ENCODE measurements around the gene NLRP13. TPM values are rescaled to one million over a fixed set of nuclear protein-coding genes. Genes with fewer than 3 reads are reported as not detected.

The NLRP13 gene
- total and polyA plus RNA-seq, 2 experiments from 2014 or later = not detected

- DNase-seq (ENCODE audit: low read depth in 1 of 2, low spot score in 1 of 2) = no peak
- H3K9me3 ChIP-seq (ENCODE audit: low read depth) = no peaks in the 10 kb centered on the region
- no peak for TF ChIP-seq CTCF (IDR thresholded peaks at IDR 0.05; ENCODE audit: low read depth, low read length)
Measured at GRCh38 chr19:55855160-55855559, 77.0 kb downstream of the NLRP13 start.

More at GRCh38 chr19:55855160-55855559, 77.0 kb downstream of the NLRP13 start:
- H3K27ac ChIP-seq = no peak overlapping the region
- H3K4me1 ChIP-seq (ENCODE audit: low read depth) = no peaks in the 10 kb centered on the region
- no peak overlapping the region for H3K4me3 ChIP-seq
- H3K27me3 ChIP-seq = no peaks in the 10 kb centered on the region
- H3K36me3 ChIP-seq = no peaks in the 10 kb centered on the region

Other genes with a start within 250 kb of the NLRP13 start
- not detected in 2 replicates for gene NLRP9, start 193.9 kb downstream of the NLRP13 start, total RNA-seq
- not detected in 2 replicates for gene NLRP9, start 193.9 kb downstream of the NLRP13 start, polyA plus RNA-seq
- gene RFPL4A, start 173.2 kb downstream of the NLRP13 start, total RNA-seq = not detected in 2 replicates
- gene RFPL4A, start 173.2 kb downstream of the NLRP13 start, polyA plus RNA-seq = not detected in 2 replicates
- not detected in 2 replicates for gene RFPL4AL1, start 163.2 kb downstream of the NLRP13 start, total RNA-seq
- gene RFPL4AL1, start 163.2 kb downstream of the NLRP13 start, polyA plus RNA-seq = not detected in 2 replicates
- not detected in 2 replicates for gene NLRP11, start 100.3 kb downstream of the NLRP13 start, total RNA-seq
- gene NLRP11, start 100.3 kb downstream of the NLRP13 start, polyA plus RNA-seq = not detected in 2 replicates
- not detected in 2 replicates for gene NLRP4, start 95.8 kb downstream of the NLRP13 start, total RNA-seq
- not detected in 2 replicates for gene NLRP4, start 95.8 kb downstream of the NLRP13 start, polyA plus RNA-seq
- gene NLRP8, start 15.5 kb upstream of the NLRP13 start, total RNA-seq = not detected in 2 replicates
- gene NLRP8, start 15.5 kb upstream of the NLRP13 start, polyA plus RNA-seq = not detected in 2 replicates
- not detected in 2 replicates for gene NLRP5, start 54.4 kb upstream of the NLRP13 start, total RNA-seq
- not detected in 2 replicates for gene NLRP5, start 54.4 kb upstream of the NLRP13 start, polyA plus RNA-seq
- gene ZNF787, start 189.0 kb upstream of the NLRP13 start, total RNA-seq = 43.0 and 45.5 TPM in 2 replicates
- 29.2 and 34.9 TPM in 2 replicates for gene ZNF787, start 189.0 kb upstream of the NLRP13 start, polyA plus RNA-seq
- gene ZNF444, start 209.0 kb upstream of the NLRP13 start, total RNA-seq = 67.8 and 72.8 TPM in 2 replicates
- 71.8 and 88.4 TPM in 2 replicates for gene ZNF444, start 209.0 kb upstream of the NLRP13 start, polyA plus RNA-seq
- 0.21 TPM in 1 of 2 replicates, not detected in the other for gene GALP, start 243.7 kb upstream of the NLRP13 start, total RNA-seq
- gene GALP, start 243.7 kb upstream of the NLRP13 start, polyA plus RNA-seq = not detected in 2 replicates